Fibroblast of villous mesenchyme (primary cell): ENCODE measurements around the gene C7. TPM values are rescaled to one million over a fixed set of nuclear protein-coding genes. Genes with fewer than 3 reads are reported as not detected.
"Not testable (repeated sequence)": the region's sequence is repeated elsewhere in the genome, so short reads cannot be mapped to it uniquely, and the experiment has no call there.

Experiments
- DNase-seq: peaks from one replicate; pipeline ENCODE4 v3.0.0-alpha.2; 2010; ENCODE audit warnings: low read depth
- H3K4me3 ChIP-seq: 2 replicates; pipeline ENCODE4 v1.5.1; 2011; ENCODE audit warnings: low read depth, mild to moderate bottlenecking, low read length
- CTCF ChIP-seq: IDR thresholded peaks from 2 replicates; pipeline ENCODE4 v1.5.1; 2012; ENCODE audit warnings: low read depth, mild to moderate bottlenecking, low read length; ENCODE audit not compliant: insufficient read depth
- small RNA-seq: library from RNA; depleted of rRNA; stranded (forward); fragments of <200 nt; gene quantifications from one replicate; pipeline ENCODE3, GENCODE V24; 2012
- total RNA-seq: library from RNA; depleted of rRNA; stranded (reverse); fragments of >200 nt; gene quantifications from 2 replicates; pipeline ENCODE4 v1.2.3, GENCODE V29; 2012

The C7 gene
- total RNA-seq, 1 donor = not detected

GRCh38 chr5:41003670-41004376 is 94.5 kb downstream of the C7 start:
- H3K4me3 ChIP-seq = no peak overlapping the region
- TF ChIP-seq CTCF = no peak
- no peak for DNase-seq

- no peak for DNase-seq
- no peak for TF ChIP-seq CTCF
- H3K4me3 ChIP-seq = no peak overlapping the region
These were observed 95.6 kb downstream of the C7 start for GRCh38 chr5:41004931-41005330.

GRCh38 chr5:41009232-41009631 is 99.9 kb downstream of the C7 start:
- TF ChIP-seq CTCF = no peak
- H3K4me3 ChIP-seq = no peak overlapping the region
- DNase-seq = no peak

- DNase-seq = no peak
- no peak overlapping the region for H3K4me3 ChIP-seq
- TF ChIP-seq CTCF = no peak
These were observed 101.3 kb downstream of the C7 start for GRCh38 chr5:41010572-41010971.

GRCh38 chr5:41012318-41012717 is 103.0 kb downstream of the C7 start:
- TF ChIP-seq CTCF = no peak
- no peak overlapping the region for H3K4me3 ChIP-seq
- DNase-seq = no peak

GRCh38 chr5:41022600-41022999 is 113.3 kb downstream of the C7 start:
- not testable (repeated sequence) for H3K4me3 ChIP-seq

More at GRCh38 chr5:41022600-41022999, 113.3 kb downstream of the C7 start:
- not testable (repeated sequence) for DNase-seq

Small RNA genes within 50 kb of the gene (small RNA-seq; reads per million reads assigned to genes)
- gene AC114967.1 = not detected
- not detected for gene RNU7-161P

Other genes starting within 250 kb of the C7 start
- gene PTGER4, start 229.6 kb upstream of the C7 start, total RNA-seq = 4.3 and 8.7 TPM in 2 replicates
- 12.2 and 18.6 TPM in 2 replicates for gene TTC33, start 153.5 kb upstream of the C7 start, total RNA-seq
- gene PRKAA1, start 111.1 kb upstream of the C7 start, total RNA-seq = 106 and 132 TPM in 2 replicates
- gene RPL37, start 74.3 kb upstream of the C7 start, total RNA-seq = 247 and 971 TPM in 2 replicates
- 8.7 and 11.7 TPM in 2 replicates for gene CARD6, start 68.1 kb upstream of the C7 start, total RNA-seq
- gene MROH2B, start 161.8 kb downstream of the C7 start, total RNA-seq = not detected in 2 replicates